ENCODE results near the gene SBF2.
"Not testable (repeated sequence)": the region's sequence is repeated elsewhere in the genome, so short reads cannot be mapped to it uniquely, and the experiment has no call there.

SBF2 gene

GRCh38 chr11:10095412-10096208 lies 198.4 kb downstream of the SBF2 start:
- no peak overlapping the region for H3K9ac ChIP-seq (ENCODE audit: low read length)
- no peaks in the 10 kb centered on the region for H3K4me1 ChIP-seq (ENCODE audit: control insufficient read depth, insufficient read depth, low read length)
- no peak overlapping the region for H3K27ac ChIP-seq (ENCODE audit: low read depth, low read length)
- no peak overlapping the region for H3K4me3 ChIP-seq (ENCODE audit: low read length)
- no peaks in the 10 kb centered on the region for H3K27me3 ChIP-seq (ENCODE audit: control insufficient read depth, insufficient read depth, low read length)
- H3K36me3 ChIP-seq (ENCODE audit: control insufficient read depth, insufficient read depth, low read length), result no peaks in the 10 kb centered on the region

DNA sequence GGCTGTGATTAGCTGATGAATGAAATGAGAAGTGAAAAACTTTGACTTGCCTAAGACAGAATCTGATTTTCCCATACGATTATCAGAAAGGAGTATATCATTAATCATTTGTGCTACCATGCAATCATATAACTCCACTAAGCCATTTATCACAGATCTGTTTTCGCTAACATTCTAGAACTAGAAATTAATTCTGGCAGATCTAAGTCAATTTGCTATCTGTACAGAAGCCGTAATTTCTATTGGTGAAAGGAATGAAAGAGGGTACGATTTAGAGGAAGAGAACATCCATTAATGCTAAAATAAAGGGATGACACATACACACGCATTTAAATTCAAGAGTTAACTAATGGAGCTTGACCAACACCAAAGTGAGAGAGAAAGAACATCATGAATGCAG lies 201.6 kb downstream of the SBF2 start:
- Histone ChIP-seq H3K4me3 (ENCODE audit: low read length) (no peak overlapping the region), H3K27ac (ENCODE audit: low read depth, low read length) (no peak overlapping the region), H3K9ac (ENCODE audit: low read length) (no peak overlapping the region), H3K36me3 (ENCODE audit: control insufficient read depth, insufficient read depth, low read length) (no peaks in the 10 kb centered on the region), H3K4me1 (ENCODE audit: control insufficient read depth, insufficient read depth, low read length) (no peaks in the 10 kb centered on the region), H3K27me3 (ENCODE audit: control insufficient read depth, insufficient read depth, low read length) (no peaks in the 10 kb centered on the region)

DNA sequence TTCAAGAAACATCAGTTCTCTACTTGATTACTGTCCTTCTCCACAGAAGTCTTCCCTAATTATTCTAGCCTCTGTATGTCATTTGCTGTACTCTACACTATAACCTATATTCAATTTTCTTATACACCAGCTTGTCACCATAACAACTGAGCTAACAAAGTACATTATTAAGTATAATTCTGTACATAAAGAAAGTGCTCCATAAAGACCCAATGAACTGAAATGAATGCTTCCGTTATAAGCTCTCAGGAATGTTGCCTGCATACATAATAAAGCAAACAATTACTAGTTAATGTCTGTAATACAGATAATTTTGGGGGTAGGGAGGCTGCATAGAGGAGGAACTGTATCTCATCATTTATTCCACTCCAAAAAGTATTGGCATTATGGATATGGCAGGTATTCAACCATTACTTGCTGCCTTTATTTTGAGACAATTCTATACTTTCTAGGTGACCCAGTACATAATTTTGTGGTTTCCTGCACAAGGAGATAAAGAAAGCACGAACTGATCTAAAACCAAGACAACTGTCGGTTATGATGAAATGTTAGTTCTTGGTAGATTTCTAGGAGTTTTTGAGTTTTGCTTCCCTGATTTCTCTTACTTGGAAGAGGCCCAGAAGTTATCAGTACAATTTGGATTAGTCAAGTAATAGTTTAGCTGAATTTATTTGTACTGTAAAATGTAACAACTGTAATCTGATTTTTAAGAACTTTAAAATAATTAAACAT lies 202.5 kb downstream of the SBF2 start:
- H3K36me3 ChIP-seq (ENCODE audit: control insufficient read depth, insufficient read depth, low read length), result no peaks in the 10 kb centered on the region
- H3K9ac ChIP-seq (ENCODE audit: low read length), result no peak overlapping the region
- no peaks in the 10 kb centered on the region for H3K4me1 ChIP-seq (ENCODE audit: control insufficient read depth, insufficient read depth, low read length)
- H3K27ac ChIP-seq (ENCODE audit: low read depth, low read length), result no peak overlapping the region
- no peak overlapping the region for H3K4me3 ChIP-seq (ENCODE audit: low read length)
- H3K27me3 ChIP-seq (ENCODE audit: control insufficient read depth, insufficient read depth, low read length), result no peaks in the 10 kb centered on the region

GRCh38 chr11:10087923-10088225 lies 206.1 kb downstream of the SBF2 start:
- H3K4me1 ChIP-seq (ENCODE audit: control insufficient read depth, insufficient read depth, low read length); H3K27ac ChIP-seq (ENCODE audit: low read depth, low read length): not testable (repeated sequence)

GRCh38 chr11:10087186-10087922 lies 206.7 kb downstream of the SBF2 start:
- no peak overlapping the region for H3K4me3 ChIP-seq (ENCODE audit: low read length)
- no peaks in the 10 kb centered on the region for H3K4me1 ChIP-seq (ENCODE audit: control insufficient read depth, insufficient read depth, low read length)
- H3K36me3 ChIP-seq (ENCODE audit: control insufficient read depth, insufficient read depth, low read length), result no peaks in the 10 kb centered on the region
- H3K27me3 ChIP-seq (ENCODE audit: control insufficient read depth, insufficient read depth, low read length), result no peaks in the 10 kb centered on the region
- no peak overlapping the region for H3K9ac ChIP-seq (ENCODE audit: low read length)
- H3K27ac ChIP-seq (ENCODE audit: low read depth, low read length), result no peak overlapping the region

More at GRCh38 chr11:10087923-10088225, 206.1 kb downstream of the SBF2 start:
- not testable (repeated sequence) for H3K36me3 ChIP-seq (ENCODE audit: control insufficient read depth, insufficient read depth, low read length); H3K4me3 ChIP-seq (ENCODE audit: low read length); H3K27me3 ChIP-seq (ENCODE audit: control insufficient read depth, insufficient read depth, low read length); H3K9ac ChIP-seq (ENCODE audit: low read length)

GRCh38 chr11:10080138-10080537 lies 213.9 kb downstream of the SBF2 start:
- Histone ChIP-seq H3K36me3 (ENCODE audit: control insufficient read depth, insufficient read depth, low read length) (no peaks in the 10 kb centered on the region), H3K4me3 (ENCODE audit: low read length) (no peak overlapping the region), H3K27me3 (ENCODE audit: control insufficient read depth, insufficient read depth, low read length) (no peaks in the 10 kb centered on the region), H3K27ac (ENCODE audit: low read depth, low read length) (no peak overlapping the region), H3K9ac (ENCODE audit: low read length) (no peak overlapping the region), H3K4me1 (ENCODE audit: control insufficient read depth, insufficient read depth, low read length) (peaks cover 3% of the 10 kb centered on the region)

- Histone ChIP-seq H3K27ac (ENCODE audit: low read depth, low read length) (no peak overlapping the region), H3K9ac (ENCODE audit: low read length) (no peak overlapping the region), H3K27me3 (ENCODE audit: control insufficient read depth, insufficient read depth, low read length) (no peaks in the 10 kb centered on the region), H3K4me1 (ENCODE audit: control insufficient read depth, insufficient read depth, low read length) (peaks cover 3% of the 10 kb centered on the region), H3K4me3 (ENCODE audit: low read length) (no peak overlapping the region), H3K36me3 (ENCODE audit: control insufficient read depth, insufficient read depth, low read length) (no peaks in the 10 kb centered on the region)
These were observed 217.4 kb downstream of the SBF2 start for GRCh38 chr11:10076458-10077141.

DNA sequence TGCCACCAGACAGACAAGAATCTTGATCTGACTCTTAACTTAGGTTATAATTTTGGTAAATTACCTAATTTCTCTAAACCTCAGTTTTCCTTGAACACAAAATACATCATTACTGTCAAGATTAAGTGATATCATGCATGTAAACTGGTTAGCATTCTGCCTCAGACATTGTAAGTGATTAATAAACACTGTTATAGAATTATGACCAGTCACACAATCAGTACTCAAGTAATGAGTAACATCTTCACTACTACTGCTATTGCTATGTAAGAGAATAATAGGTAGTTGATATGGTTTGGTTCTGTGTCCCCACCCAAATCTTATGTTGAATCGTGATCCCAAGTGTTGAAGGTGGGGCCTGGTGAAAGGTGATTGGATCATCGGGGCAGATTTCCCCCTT lies 218.9 kb downstream of the SBF2 start:
- Histone ChIP-seq H3K4me1 (ENCODE audit: control insufficient read depth, insufficient read depth, low read length) (peaks cover 3% of the 10 kb centered on the region), H3K4me3 (ENCODE audit: low read length) (no peak overlapping the region), H3K36me3 (ENCODE audit: control insufficient read depth, insufficient read depth, low read length) (no peaks in the 10 kb centered on the region), H3K9ac (ENCODE audit: low read length) (no peak overlapping the region), H3K27me3 (ENCODE audit: control insufficient read depth, insufficient read depth, low read length) (no peaks in the 10 kb centered on the region), H3K27ac (ENCODE audit: low read depth, low read length) (no peak overlapping the region)

GRCh38 chr11:10072841-10073240 lies 221.2 kb downstream of the SBF2 start:
- Histone ChIP-seq H3K27ac (ENCODE audit: low read depth, low read length) (no peak overlapping the region), H3K27me3 (ENCODE audit: control insufficient read depth, insufficient read depth, low read length) (no peaks in the 10 kb centered on the region), H3K4me3 (ENCODE audit: low read length) (no peak overlapping the region), H3K36me3 (ENCODE audit: control insufficient read depth, insufficient read depth, low read length) (no peaks in the 10 kb centered on the region), H3K9ac (ENCODE audit: low read length) (no peak overlapping the region), H3K4me1 (ENCODE audit: control insufficient read depth, insufficient read depth, low read length) (peaks cover 3% of the 10 kb centered on the region)

- Histone ChIP-seq H3K9ac (ENCODE audit: low read length) (no peak overlapping the region), H3K27me3 (ENCODE audit: control insufficient read depth, insufficient read depth, low read length) (no peaks in the 10 kb centered on the region), H3K4me3 (ENCODE audit: low read length) (no peak overlapping the region), H3K4me1 (ENCODE audit: control insufficient read depth, insufficient read depth, low read length) (peaks cover 3% of the 10 kb centered on the region), H3K36me3 (ENCODE audit: control insufficient read depth, insufficient read depth, low read length) (no peaks in the 10 kb centered on the region), H3K27ac (ENCODE audit: low read depth, low read length) (no peak overlapping the region)
These were observed 221.9 kb downstream of the SBF2 start for GRCh38 chr11:10072142-10072541.

DNA sequence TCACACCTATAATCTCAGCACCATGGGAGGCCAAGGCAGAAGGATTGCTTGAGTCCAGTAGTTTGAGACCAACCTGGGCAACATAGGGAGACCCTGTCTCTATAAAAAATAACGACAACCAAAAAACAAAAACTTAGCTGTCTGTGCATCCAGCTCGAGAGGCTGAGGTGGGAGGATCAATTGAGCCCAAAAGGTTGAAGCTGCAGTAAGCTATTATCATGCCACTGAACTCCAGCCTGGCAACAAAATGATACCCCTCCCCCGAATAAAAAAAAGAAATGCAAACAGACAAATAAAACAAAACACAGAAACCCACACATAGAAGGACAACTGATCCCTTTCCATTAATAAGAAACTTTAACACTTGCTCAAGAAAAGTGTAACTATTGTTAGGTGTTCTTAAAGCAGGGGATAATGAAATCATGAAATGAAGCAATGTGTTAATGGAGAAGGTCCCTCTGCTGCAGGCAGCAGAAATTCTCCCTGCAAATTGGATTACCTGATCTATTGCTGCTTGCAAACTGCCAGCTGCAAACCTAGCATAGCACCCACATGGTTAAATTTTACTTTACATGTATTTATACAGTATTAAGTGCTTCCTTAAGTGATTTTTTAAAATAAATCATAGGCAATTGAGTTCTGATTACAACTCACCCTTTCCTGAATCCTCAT lies 226.3 kb downstream of the SBF2 start:
- Histone ChIP-seq H3K4me3 (ENCODE audit: low read length) (no peak overlapping the region), H3K36me3 (ENCODE audit: control insufficient read depth, insufficient read depth, low read length) (no peaks in the 10 kb centered on the region), H3K9ac (ENCODE audit: low read length) (no peak overlapping the region), H3K27me3 (ENCODE audit: control insufficient read depth, insufficient read depth, low read length) (no peaks in the 10 kb centered on the region), H3K27ac (ENCODE audit: low read depth, low read length) (no peak overlapping the region), H3K4me1 (ENCODE audit: control insufficient read depth, insufficient read depth, low read length) (no peaks in the 10 kb centered on the region)

DNA sequence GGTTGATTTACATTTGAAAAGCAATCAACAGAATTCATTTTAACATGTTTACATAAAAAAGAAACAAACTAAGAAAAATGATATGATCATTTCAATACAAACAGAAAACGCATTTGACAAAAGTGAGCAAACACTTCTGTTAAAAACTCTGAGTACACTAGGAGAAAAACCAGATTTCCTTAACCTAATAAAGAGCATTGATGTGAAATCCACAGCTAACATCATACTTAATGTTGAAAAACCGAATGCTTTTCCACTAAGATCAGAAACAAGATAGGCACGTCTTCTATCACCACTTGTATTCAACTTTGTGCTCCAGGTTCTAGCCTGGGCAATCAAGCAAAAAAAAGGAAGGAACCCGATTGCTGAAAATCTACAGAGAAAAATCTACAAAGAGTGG lies 227.6 kb downstream of the SBF2 start:
- Histone ChIP-seq H3K4me3 (ENCODE audit: low read length) (no peak overlapping the region), H3K4me1 (ENCODE audit: control insufficient read depth, insufficient read depth, low read length) (no peaks in the 10 kb centered on the region), H3K27me3 (ENCODE audit: control insufficient read depth, insufficient read depth, low read length) (no peaks in the 10 kb centered on the region), H3K9ac (ENCODE audit: low read length) (no peak overlapping the region), H3K27ac (ENCODE audit: low read depth, low read length) (no peak overlapping the region), H3K36me3 (ENCODE audit: control insufficient read depth, insufficient read depth, low read length) (no peaks in the 10 kb centered on the region)

All from rectal smooth muscle tissue (tissue), 1 donor.